HUDEP-2 (cell line): ENCODE results near the gene PRKN.

ENCODE experiments used
- DNase-seq, 76 experiments: peaks; one replicate each; lab custom pipeline; 2025; ENCODE audit not compliant: unreplicated experiment in 76 of 76; lab: John Stamatoyannopoulos, UW

Gene PRKN

DNA sequence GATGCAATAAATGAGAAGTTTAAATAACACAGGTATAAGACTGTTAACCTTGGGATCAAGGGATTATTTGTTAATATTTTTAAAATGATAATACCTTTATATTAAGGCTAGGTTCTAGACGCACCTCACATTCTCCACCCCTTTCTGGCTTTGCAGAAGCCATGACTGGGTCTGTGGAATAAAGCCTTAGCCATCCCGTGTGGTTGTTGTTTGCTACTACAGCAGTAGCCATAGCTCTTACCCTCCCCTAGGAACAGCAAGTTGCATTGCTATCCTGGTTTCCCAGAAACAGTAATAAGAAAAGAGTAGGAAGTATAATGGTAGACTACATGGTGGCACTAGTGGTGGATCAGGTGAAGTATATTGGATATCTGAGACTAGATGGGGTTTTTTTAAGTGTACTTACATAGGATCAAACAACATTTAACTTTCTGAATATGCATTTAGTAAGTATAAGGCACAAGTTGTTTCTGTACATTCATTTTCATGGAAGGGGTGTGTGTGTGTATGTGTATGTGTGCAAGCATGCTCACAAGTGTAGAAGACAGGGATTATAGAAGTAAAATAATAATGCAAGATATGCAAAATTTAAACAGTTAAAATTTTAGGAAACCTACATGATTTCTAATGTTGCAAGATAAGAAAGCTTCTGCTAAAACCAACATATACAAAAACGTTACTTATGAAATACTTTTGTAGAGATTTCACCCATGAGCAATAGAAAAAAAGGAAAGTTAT is 384.2 kb downstream of the PRKN start:
- no peak for DNase-seq

DNA sequence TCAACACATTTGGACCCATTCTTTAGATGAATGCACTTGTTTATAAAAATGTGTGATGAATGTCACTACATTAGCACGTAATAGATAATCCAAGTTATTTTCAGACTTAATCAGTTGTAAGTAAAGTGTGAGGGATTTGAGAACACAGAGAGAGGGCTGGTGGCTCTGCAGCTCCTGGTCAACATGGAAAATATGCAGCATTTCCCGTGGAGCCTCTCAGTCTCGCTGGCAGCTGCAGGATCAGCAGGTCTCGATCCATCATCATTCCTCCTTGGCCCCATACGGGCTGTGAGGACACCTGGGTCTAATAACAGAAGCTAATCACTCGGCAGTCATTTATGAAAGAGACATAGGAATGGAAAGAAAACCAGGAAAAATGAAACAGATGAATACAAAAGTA is 390.2 kb downstream of the PRKN start:
- DNase-seq = no peak

DNA sequence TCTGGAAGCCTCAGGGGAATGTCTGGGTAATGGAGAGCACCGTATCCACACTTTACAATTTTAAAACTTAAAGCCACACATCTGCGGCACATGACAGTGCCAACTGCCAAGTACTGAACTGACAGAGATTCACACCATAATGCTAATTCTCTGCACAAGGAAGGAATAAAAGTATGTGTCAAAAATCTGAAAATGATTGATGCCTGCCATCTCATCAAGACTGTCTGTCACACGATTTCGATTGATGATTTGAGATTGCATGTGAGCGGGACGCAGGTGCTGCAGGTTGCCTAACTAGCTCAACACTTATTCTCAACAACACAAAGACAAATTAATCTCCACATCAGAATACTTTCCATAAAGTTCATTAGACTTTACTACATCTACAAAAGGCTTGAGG is 391.2 kb downstream of the PRKN start:
- no peak for DNase-seq

DNA sequence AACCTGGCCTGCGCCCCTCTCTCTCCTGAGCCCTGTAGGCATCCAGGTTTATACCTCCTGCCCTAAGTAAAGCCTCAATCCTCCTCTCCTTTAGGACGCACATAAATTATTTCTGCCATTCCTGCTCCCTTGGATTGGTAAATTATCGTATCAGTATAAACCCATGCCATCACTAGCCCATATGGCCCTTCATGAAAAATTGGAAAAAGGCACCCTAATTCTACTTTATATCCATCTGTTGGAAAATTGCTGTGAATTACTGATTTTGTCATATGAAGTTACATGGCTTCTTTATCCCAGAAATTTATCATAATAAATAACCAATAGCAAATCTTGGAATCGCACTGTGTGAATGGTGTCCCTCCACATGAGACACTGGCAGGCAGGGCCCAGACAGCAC is 395.2 kb downstream of the PRKN start:
- no peak for DNase-seq

DNA sequence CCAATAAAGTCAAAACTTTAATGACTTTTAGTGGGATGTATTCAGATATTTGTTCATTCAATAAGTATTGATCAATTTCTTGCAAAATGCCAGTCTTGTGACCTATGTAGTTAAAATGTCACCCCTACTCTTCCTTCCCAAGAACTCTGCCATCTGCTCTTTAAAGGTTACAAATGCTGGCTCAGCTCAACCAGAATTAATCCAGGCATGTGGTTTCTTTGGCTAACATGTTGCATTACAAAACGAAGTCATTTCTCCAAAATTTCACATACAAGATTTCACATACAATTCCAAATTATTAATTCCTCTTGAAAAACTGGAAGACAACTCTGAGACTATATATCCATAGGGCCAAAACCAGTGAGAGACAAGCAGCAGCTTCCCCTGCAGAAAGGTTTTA is 395.7 kb downstream of the PRKN start:
- no peak for DNase-seq

DNA sequence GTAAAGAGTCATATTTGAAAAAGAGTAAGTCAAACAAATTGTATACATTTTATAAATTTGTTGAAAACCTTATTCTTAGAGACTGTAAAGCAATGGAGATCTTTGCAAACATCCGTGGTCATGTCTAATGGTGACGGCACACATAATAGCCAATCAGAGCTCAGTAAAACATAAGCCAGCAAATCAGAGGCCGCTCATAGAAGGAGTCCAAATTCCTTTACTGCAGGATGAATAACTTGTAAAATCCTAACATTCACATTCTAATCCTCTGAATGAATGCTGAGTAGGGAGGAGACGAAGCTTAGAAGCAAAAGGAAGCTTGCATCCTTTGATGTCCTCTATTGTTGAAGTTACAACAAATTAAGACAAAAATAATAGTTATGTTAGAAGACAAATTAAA is 401.7 kb downstream of the PRKN start:
- DNase-seq = no peak

DNA sequence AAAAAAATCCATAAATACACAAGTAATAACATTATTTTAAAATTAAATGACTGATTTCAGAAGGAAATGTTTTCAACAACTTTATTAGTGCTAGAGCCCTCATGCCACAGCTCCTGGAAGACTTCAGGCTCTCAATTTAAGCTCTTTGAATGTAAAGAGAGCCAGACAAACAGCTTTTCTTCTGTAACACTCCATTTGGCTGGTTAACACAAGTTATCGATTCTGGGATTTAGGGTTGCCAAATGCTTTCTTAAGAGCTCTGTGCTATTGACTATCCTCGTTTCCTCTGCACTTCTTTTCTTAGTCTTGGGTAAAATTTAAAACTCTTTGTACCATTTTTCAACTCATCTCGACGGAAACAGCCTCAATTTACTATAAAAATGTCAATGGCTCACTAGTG is 402.5 kb downstream of the PRKN start:
- DNase-seq = no peak

DNA sequence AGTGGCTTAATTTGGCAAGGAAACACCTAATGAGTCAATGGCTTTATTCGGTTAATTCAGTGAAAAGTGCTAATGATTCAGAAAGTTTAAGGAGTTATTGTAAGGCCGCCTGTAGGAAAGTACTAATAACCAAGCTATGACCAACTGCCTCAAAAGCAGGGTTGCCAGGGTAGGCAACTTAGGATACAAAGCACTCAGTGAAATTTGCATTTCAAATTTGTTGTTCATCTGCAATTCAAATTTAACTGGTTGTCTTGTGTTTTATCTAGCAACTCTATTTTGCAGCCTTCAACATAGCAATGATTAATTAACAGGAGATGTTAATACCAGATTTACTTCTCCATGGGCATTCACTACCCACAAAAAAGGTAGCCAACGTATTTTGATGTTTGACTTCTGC is 412.3 kb downstream of the PRKN start:
- DNase-seq = no peak

DNA sequence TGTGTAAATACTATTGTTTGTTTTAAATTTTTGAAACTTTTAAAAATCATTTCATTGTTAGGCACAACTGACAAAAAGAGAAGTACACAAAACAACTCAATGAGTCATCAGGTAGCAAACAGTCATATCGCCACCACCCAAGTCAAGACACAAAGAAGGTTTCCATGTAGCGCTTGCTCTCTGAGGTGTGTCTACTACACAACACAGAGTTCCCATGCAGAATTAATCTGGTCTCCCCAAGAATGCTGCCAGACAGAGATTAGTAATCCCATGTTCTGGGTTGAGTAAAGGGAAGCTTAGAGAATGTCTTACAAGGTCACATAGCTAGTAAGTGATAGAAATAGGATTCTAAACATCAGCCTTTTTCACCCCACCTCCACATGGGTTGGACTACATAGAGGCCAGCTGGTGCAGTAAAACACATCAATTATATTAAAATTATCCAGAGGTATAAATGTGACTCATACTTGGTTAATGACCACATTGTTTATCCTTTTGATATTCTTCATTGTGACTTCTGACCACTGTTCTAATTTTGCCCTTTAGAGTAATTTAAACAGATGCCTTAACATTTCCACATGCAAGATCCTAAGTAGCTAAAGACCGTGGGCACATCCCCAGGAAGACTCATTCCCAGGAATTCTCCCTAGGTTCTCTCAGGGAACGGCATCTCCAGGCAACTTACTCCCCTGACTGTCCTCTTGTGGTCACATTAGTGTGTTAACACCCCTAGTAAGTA is 413.5 kb downstream of the PRKN start:
- no peak for DNase-seq

DNA sequence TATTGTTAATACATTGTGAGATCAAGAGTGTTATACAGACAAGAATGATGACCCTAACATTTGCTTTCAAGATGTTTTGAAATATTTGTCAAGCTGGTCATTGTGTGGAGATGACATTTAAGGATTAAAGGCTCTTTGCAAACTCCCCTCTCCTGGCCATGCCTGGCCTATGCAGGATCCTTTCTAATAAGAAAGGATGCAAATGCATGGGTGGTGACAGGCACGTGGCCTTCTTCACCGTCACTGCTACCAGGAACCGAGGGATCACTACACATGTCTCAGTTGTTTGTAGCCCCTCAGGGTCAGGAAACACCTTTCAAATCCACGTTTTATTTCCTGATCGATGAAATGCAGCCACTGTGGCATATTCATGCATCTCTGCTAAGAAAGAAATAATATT is 419.7 kb downstream of the PRKN start:
- DNase-seq = no peak

DNA sequence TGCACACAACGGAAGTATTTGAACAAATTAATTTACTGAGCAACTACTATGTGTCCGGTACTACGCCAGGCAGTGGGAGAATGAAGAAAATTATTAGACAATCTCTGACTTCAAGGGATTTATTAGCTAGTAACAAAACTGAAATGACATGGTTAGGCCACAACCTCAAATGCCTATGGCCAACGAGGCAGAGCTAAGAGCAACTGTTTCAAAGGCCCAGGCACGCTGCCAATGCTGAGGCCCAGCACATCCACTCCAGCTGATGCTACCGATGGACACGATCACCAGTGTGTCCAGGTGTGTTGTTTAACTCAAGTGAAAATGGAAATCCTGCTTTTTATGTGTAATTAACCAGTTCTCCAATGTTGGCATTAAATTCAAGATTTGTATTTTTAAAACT is 420.9 kb downstream of the PRKN start:
- DNase-seq = no peak

DNA sequence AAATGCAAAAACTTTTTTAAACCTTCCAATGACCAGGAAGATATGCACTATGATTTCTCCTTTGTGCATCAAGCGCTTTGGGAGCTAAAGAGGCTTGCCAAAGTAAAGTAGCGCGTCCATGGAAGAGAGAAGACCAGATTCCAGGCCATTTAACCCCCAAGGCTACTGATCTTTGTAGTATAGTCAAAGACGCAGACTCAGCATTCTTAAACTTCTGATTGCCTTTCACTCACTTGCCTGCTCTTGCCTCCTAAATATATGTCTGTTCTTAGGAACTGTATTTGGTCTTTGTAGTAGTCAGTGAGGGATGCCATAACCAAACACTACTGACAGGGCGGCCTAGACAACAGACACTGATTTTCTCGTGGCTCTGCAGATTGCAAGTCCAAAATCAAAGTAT is 426.4 kb downstream of the PRKN start:
- no peak for DNase-seq

DNA sequence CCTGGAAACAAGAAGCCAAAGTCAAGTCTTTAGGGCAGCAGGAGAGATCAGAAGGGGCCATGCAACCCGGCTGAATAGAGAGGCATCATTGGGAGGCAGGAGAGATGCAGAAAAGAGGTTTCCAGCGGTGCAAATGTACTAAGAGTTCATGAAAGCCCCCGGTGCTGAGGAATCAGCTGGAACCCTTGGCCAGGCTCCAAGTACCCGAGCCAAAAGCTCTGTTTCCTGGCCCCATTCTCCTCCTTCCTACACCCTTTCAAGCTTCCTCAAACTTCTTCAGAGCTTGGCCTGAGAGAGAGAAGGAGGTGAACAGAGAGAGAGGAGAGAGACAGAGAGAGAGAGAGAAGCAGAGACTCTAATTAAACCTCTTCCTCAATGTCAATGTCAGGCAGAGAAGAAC is 433.5 kb downstream of the PRKN start:
- no peak for DNase-seq

DNA sequence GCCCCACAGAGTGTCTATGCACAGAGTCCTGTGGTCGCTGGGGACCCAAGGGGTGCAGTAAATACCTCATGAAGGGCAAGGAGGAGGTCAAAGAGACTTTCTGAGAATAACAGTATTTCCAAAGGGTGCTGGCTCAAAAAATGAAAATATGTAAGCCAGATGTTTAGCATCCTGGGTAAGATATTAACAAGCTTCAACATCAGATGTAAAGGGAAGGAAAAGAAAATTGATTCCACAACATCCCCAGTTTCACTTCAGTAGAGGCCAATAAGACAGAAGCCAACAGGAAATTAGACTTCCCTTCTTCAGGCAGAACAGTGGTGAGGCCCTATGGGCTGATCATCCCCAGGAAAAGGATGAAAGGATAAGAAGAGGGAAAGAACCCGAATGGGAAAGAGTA is 434.7 kb downstream of the PRKN start:
- DNase-seq = no peak

DNA sequence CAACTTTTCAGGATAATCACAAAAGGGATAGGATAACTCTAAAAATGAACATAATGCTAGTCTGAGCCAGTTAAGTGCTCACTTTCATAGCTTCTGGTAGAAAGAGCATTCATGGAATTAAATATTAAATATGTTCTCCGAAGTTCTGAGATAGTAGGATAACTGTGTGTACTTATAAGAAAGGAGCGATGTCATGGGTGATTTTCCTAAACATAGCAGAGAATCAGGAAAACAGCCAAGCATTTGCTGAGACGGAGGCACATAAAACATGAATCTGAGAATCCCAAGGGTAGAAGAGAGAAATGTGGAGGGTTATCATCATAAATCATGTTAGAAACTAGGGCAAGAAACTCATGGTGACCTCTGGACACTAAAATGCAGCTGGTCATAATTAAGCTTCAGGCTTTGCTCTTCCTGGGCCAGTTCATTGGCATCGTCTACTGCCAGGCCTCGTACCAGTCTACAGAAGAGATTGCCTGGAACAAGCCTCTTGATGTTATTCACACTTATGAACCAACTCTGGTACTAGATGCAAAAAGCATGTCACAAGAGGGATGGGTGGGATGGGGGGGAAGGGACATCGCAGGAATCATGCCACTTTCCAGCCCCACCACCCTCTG is 436.6 kb downstream of the PRKN start:
- no peak for DNase-seq

DNA sequence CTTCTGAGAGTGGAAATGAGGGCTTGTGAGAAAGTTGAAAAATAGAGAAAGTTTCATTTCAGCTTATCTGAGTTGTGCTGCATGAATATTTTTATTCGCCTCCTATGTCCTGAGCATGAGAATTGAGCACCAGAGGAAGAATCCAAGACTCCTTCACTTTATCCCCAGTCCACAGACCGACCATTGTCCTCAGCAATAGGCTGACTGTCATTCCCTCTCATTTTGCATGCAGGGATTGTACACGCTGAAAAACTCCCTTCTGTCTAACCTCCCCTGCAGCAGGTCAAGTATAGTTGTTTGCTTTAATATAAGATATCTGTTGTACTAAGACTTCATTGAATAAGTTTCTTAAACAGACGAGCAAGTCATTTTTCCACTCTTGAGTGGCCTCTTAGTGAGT is 437.6 kb downstream of the PRKN start:
- DNase-seq = no peak

DNA sequence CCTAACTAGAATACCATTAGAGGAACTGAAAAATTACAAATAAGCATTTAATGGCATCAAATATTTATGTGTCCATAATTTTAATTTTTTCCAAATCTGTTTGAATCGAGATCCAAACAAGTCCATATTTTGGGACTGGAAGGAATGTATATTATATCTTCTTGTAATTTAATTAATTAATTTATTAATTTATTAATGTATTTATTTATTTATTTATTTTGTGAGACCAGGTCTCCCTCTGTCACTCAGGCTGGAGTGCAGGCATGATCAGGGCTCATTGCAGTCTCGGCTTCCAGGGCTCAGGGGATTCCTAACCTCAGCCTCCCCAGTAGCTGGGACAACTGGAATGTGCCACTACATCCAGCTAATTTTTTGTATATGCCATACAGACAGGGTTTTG is 453.6 kb downstream of the PRKN start:
- DNase-seq = no peak

DNA sequence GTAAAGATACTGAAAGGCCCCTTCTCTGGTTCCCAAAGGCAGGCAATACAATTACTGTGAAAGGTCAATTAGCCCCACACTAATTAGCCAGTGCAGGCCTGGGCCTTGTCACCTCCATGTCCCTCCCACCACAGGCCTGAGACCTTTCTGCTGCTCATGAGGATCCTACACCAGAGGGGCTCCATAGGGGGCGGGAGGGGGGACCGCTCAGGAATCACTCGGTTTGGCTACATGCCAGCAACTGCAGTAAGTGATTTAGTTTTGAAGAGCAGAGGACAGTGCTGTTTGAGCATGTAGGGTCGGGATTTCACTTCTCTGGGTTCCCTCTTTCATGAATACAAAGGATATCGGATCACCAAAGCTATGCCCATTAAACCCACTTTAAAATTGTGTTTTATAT is 455.6 kb downstream of the PRKN start:
- DNase-seq = no peak

DNA sequence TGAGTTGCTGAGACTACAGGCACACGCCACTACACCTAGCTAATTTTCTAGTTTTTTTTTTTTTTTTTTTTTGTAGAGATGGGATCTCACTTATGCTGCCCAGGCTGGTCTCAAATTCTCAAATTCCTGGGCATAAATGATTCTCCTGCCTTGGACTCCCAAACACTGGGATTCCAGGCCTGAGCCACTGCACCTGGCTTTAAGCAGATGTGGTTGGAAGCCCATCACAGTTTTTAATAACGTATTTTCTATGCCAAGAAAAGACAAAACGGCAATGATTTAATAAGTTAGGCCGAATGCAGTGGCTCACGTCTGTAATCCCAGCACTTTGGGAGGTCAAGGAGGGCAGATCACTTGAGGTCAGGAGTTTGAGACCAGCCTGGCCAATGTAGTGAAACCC is 456.6 kb downstream of the PRKN start:
- no peak for DNase-seq

DNA sequence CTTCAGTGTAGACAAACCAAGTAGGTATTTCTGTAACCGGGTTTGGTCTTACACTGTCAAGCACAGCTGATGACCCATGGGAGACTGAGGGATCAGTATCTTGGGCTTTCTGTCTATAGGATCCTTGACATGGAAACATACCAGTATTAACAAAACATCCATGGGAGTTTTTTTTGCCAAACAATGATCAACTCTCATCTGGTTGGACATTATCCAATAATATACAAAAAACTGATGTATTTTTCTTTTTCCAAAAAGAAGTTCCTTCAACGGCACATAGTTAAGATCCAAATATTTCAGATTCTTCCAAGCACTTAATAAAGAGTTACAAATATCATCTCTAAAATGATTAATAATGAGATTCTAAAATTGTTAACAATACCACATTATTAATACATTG is 459.9 kb downstream of the PRKN start:
- DNase-seq = no peak

DNA sequence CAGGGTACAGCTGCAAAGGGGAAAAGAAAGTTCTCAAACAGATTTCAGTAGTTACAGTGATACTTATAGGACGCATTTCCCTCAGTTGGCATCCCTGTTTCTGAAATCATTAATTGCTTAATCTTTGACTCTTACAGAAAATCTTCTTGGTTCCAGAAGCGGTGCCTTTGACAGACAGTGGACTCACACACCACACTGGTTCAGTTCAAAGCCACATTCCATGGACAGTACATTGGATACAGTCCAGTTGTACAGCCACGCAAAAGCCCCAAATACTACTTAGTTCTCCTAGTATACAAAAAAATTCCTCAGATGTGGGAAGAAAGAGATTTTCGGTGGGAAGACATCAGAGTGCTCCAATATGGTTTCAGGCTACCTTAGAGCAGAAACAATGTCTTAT is 460.4 kb downstream of the PRKN start:
- no peak for DNase-seq

DNA sequence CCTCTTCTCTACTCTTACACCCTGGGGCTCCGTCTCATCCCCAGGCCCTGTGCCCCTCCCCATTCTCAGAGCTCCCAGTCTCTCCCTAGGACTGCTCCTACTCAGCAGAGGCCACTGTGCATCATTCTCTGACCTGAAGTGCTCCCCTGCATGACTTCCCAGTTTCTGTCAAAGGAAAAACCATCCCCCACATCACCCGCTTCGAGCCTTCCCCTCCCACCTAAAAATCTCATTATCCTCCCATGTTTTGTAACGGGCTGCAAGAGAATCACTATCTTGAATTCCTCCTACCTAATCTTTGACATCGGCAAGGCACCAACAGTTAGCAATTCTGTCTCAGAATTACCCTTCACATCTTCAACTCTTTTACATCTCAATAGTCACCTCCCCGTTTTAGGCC is 463.0 kb downstream of the PRKN start:
- no peak for DNase-seq
